ENCODE measurements around the gene RUBCN.

GRCh38 chr3:197722734-197723133 lies 14.0 kb downstream of the RUBCN start:
- no peak for TF ChIP-seq FOSL1 (tag; conservative IDR thresholded peaks at IDR 0.05)
- no peak for TF ChIP-seq ZNF274 (IDR thresholded peaks at IDR 0.05; ENCODE audit: borderline replicate concordance, low read depth, low read length)
- no peak for TF ChIP-seq SP1 (CRISPR knock-in tag; IDR thresholded peaks at IDR 0.05)
- TF ChIP-seq BRD4 (IDR thresholded peaks at IDR 0.05) = no peak
- no peak for TF ChIP-seq ZNF311 (CRISPR knock-in tag; IDR thresholded peaks at IDR 0.05)
- TF ChIP-seq CBX5 (IDR thresholded peaks at IDR 0.05; ENCODE audit: borderline replicate concordance, low read depth) = no peak
- no peak for TF ChIP-seq DACH1 (IDR thresholded peaks at IDR 0.05; ENCODE audit: partially characterized antibody)
- TF ChIP-seq CHD2 (IDR thresholded peaks at IDR 0.05; ENCODE audit: low read depth, low read length) = no peak
- no peak for TF ChIP-seq EZH2 (IDR thresholded peaks at IDR 0.05; ENCODE audit: borderline replicate concordance, low read depth, low read length)
- TF ChIP-seq CTCF (IDR thresholded peaks at IDR 0.05 in 2 of 3, conservative IDR thresholded peaks at IDR 0.05 in 1 of 3; ENCODE audit: insufficient read depth in 2 of 3, low read depth in 1 of 3, low read length in 3 of 3) = no peak
- TF ChIP-seq TCF7 (IDR thresholded peaks at IDR 0.05; ENCODE audit: borderline replicate concordance) = no peak
- no peak for TF ChIP-seq ZFX (CRISPR knock-in tag; IDR thresholded peaks at IDR 0.05)
- no peak for TF ChIP-seq RFX5 (IDR thresholded peaks at IDR 0.05; ENCODE audit: low read depth, low read length)
- TF ChIP-seq POLR2A (conservative IDR thresholded peaks at IDR 0.05) = no peak
